Measurements from ENCODE around the gene GALR3. TPM values are rescaled to one million over a fixed set of nuclear protein-coding genes. Genes with fewer than 3 reads are reported as not detected.
A peak's percentile ranks its signal among the peaks of the same experiment; 100 is the strongest.

GALR3 gene
- total RNA-seq, 1 donor from 2014 or later = not detected

DNA sequence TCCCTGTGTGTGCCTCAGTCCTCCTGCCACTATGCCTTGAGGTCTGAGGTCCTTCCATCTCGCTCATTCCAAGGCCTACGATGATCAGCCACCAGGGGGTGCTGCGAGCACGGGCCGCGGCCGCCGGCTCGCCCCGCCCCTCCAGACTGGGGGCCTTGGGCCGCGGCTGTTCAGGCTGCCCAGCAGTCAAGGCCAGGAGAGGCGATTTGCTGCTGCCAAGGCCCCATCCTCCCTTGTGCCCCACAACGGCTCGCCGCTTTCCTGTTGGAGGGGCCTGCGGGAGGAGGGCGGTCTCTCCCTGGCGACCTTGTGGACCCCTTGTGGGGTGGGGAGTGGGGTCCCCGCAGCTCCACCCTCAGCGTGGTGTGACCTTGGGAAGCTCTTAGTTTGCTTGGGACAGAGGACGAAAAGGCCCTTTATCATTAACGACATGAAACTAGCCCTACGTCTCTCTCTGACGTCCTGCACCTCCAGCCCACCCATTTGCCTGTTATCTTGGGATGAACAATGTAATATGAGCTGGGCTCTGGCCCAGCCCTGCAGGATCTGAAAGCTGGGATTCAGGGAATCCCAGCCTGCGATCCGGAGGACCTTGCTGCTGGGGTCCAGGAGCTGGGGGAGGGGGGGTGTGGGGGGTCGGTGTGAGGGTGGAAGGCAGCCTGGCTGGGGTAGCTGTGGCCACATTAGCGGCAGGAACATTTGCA, 5.3 kb upstream of the GALR3 start:
- intact Hi-C loops (cut with micrococcal nuclease) = loop anchor here (2.0 kb wide), 1 partner anchor 45 kb away; no protein-coding TSS in a partner anchor
- ATAC-seq (peak; percentile 93), DNase-seq (peak; percentile 91)

DNA sequence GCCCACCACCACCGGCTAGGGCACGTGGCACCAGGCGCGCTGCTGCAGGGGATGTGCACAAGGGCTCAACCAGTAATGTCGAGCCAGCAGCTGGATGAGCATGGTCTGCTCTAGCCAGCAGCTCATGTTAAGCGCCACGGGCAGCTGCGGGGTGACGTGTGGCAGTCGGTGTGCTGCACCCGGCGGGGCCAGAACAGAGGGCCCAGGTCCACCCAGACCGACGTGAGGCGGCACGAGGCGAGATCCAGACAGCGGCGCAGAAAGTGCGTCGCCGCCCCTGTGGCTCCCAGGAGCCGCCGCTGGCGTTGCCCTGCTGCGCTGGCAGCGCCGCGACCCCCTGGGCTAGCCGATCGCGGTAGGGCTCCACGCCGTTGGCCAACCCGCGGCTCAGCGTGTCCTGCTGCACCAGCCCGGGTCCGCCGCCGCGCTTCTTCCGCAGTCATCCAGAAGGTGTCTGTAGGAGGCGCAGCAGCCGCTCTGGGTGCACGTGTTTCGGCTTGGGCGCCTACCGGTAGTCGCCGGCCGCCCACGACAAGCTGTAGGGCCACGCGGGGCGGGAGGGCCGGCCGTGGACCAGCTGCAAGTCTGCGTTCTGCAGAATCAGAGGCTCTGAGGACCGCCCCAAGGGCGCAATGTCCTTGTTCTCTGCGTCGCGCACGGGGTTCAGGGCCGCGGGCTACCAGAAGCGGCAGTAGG, 4.6 kb upstream of the GALR3 start:
- intact Hi-C loops (cut with micrococcal nuclease) = loop anchor here (2.0 kb wide), 1 partner anchor 44 kb away; no protein-coding TSS in a partner anchor
- DNase-seq (peak; percentile 78), ATAC-seq (peak; percentile 65)

DNA sequence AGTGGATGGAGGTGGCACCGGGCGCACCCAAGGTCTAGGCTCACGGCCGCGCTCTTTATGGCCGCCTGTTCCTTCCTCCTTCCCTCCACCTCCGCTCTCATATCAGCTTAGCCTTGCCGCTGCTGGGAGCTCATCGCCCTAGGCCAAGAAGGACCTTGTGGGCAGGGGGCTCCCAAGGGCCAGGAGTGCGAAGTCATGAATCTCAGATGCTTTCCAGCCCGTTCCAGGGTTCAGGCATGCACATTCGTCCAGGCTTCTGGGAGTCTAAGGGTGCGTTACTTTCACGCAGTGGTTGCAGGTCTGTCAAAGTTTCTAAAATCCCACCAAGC, 4.1 kb upstream of the GALR3 start:
- intact Hi-C loops (cut with micrococcal nuclease) = loop anchor here (2.0 kb wide), 1 partner anchor 44 kb away; no protein-coding TSS in a partner anchor
- ATAC-seq = no peak
- DNase-seq = no peak

DNA sequence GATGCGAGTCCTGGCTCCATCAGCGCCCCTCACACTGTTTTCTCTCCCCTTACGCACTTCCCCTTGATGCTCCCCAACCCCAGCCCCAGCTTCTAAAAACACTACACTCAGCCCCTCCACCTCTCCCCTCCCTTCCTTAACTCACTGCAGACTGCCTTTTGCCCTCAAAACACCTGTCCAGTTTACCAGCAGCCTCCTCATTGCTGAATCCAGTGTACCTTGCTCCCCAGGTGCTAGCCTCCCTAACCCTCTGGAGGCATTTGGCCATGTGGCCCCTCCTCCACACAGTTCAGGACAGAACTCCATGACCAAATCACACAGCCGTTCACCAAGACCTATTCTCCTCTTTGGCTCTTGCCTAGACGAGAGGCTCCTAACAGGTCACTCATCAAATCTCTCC, 2.8 kb upstream of the GALR3 start:
- no peak for ATAC-seq
- no peak for DNase-seq
- intact Hi-C loops (cut with micrococcal nuclease) = no loop called here

DNA sequence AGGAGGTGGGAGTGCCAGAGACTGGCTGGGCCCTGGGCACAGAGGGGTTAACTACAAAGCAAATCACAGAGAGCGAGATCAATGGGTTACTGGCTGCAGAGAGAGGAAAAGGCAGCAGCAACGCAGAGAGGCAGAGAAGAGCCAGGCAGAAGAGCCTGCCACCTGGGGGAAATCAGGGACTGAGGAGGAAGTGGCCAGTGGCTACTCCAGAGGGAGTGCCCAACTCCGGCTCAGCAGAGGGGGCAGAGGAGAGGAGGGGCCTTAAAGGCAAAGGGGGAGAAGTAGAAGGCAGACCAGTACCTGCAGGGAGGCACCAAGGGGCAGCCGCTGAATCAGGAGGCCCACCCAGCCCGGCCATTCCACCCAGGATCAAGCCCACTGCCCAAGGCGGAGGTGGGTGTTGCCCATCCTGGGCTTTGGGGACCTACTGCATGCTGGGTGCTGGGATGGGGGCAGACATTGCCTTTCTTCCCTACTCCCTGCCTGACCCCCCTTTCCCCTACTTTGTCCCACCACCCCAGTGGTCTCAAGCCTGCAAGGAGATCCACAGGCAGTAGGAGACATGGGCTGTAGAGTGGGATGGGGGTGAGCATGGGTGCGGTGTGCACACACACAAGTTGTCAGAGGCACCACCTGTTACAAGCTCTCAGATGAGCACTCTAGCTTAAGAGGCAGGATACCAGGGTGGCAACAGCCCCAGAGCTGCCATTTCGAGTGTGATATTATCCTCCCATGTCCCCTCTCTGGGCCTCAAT, 926 bp upstream of the GALR3 start:
- ATAC-seq (no peak), DNase-seq (no peak)
- intact Hi-C loops (cut with micrococcal nuclease) = no loop called here

DNA sequence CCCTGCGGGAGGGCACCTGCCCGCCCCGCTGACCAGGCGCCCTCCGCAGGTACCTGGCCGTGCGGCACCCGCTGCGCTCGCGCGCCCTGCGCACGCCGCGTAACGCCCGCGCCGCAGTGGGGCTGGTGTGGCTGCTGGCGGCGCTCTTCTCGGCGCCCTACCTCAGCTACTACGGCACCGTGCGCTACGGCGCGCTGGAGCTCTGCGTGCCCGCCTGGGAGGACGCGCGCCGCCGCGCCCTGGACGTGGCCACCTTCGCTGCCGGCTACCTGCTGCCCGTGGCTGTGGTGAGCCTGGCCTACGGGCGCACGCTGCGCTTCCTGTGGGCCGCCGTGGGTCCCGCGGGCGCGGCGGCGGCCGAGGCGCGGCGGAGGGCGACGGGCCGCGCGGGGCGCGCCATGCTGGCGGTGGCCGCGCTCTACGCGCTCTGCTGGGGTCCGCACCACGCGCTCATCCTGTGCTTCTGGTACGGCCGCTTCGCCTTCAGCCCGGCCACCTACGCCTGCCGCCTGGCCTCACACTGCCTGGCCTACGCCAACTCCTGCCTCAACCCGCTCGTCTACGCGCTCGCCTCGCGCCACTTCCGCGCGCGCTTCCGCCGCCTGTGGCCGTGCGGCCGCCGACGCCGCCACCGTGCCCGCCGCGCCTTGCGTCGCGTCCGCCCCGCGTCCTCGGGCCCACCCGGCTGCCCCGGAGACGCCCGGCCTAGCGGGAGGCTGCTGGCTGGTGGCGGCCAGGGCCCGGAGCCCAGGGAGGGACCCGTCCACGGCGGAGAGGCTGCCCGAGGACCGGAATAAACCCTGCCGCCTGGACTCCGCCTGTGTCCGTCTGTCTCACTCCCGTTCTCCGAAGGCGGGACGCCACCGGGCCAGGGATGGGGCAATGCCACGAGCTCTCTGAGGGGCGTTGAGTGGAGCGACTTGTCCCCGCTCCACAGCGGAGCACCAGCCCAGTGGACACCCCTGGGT, 1.8 kb downstream of the GALR3 start:
- intact Hi-C loops (cut with micrococcal nuclease) = no loop called here
- DNase-seq (no peak), ATAC-seq (peak; percentile 11)

DNA sequence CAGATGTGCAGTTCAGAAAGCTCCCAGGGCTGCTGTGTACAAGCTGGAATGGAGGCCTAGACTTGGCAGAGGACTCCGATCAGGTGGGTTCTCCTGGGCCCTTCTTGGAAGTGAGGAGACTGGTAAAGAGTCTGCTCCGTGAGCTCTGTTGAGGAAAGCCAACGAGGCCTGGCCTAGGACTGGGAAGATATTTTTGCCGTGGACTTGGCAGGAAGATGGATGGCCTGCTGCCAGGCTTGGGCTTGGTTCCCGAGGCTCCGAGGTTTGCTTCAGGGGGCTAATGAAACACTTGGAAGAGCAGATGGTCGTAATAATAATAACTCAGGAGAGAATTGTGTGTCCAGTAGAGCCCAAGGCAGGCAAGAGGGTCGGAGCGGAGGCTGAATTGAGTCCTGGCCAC, 3.9 kb downstream of the GALR3 start:
- intact Hi-C loops (cut with micrococcal nuclease) = no loop called here
- DNase-seq (peak; percentile 83), ATAC-seq (peak; percentile 84)

DNA sequence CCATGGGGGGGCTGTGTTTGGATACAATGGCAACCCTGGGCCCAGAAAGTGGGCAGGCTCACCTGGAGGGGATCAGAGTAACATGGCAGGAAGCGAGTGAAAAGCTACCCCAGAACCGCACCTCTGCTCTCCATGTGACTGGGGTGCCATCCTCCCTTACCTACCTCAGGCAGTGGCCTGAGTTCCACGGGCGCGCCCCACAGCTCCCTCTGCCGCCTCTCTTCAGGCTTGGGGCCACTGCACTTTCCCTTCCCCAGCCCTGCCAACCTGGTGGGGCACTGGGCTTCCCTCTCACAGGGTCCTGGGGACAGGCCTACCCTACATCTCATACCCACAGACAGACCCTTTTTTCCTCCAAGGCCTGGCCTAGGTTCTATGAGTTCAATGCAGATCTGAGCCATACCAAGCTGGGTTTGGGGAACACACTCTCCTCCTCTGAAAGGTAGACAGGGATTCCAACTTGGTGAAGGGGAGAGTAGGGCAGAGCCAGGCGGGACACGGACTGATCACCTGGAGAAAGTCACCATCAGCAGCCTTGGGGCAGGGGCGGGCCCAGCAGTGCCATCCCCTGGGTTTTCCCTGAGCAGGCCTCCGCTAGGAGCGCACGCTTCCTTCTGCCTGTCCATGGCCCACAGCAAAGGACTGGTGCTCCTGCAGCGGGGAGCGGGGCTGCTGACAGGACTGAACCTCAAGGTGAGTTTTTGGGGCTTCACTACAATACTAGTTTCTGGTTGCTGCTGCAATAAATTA, 7.1 kb downstream of the GALR3 start:
- no peak for DNase-seq
- ATAC-seq = no peak
- intact Hi-C loops (cut with micrococcal nuclease) = no loop called here

DNA sequence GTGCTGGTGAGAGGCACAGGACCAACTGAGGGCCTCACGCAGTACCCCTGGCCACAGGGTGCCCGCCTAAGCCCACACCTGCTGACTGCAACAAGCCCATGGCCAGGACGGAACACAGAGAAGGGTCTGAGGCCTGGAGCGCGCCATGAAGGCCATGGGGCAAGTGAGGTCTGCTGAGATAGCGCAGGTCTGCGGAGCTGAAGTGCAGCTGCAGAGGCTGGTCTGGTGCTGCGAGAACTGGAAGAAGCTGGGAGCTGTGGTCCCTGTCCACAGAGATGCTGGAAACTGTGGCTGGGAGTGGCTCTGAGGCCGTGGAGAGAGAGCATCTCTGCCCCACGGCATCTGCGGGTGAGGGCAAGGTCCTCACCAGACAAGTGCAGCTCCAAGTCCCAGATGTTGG, 8.3 kb downstream of the GALR3 start:
- DNase-seq = no peak
- intact Hi-C loops (cut with micrococcal nuclease) = no loop called here
- ATAC-seq = no peak

DNA sequence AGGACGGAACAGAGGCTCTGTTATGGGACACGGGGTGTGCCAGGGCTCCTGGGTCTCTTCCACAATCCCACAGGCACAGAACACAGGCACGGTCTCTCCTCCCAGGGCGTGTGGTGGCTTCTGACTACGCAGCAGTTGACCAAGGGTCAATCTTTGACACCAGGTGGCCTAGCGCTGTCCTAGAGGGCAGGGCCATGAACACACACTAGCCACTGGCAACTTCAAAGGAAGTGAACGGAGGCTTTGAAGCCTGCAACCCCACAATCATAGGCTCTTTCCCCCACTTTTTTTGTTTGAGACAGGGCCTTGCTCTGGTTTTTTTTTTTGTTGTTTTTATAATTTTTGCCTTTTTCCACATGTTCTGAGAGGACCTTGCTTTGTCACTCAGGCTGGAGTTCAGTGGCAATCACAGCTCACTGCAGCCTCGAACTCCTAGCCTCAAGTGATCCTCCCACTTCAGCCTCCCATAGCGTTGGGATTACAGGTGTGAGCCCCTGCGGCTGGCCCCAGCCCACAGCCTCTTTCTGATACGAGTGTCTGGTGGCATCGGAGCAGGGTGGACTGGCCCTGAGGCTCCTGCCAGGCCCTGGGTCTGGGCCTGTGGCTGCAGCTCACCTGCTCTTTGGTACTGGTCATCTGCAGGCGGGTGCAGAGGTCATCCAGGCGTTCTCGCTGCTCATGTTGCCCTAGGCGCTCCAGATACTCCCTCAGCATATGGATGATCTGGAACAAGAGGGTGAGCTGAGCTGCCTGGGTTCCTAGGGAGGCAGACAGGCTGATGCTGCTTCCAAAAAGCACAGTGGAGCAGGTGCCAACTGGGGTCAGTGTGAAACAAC, 9.1 kb downstream of the GALR3 start:
- DNase-seq = no peak
- intact Hi-C loops (cut with micrococcal nuclease) = no loop called here
- no peak for ATAC-seq

DNA sequence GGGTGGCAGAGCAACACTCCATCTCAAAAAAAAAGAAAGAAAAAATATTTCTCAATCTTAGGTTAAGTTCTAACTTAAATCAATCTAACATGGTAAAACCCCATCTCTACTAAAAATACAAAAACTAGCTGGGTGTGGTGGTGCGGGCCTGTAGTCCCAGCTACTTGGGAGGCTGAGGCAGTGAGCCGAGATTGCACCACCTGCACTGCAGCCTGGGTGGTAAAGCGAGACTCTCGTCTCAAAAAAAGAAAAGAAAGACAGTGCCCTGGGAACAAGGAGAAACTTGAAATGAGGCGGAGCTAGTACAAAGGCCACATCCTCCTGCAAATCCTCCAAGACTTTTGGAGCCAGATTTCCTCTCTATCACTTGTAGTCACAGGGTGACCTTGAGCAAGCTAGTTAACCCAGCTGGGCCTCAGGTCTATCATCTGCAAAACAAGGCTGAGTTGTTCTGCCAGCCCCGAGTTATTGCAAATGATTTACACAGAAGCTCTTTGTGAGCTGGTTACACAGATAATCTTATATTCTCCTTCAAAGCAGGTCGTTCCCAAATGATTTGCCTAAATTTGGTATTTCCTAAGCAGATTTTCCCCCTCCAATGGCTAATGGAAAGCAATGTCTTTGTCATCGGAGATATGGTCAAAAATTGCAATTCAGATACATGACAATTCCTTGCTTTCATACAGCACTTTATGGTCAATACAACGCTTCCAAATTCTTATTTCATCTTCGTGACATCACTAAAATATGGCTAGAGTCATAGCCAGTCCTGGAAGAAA, 19.0 kb downstream of the GALR3 start:
- intact Hi-C loops (cut with micrococcal nuclease) = no loop called here
- ATAC-seq = no peak
- no peak for DNase-seq

DNA sequence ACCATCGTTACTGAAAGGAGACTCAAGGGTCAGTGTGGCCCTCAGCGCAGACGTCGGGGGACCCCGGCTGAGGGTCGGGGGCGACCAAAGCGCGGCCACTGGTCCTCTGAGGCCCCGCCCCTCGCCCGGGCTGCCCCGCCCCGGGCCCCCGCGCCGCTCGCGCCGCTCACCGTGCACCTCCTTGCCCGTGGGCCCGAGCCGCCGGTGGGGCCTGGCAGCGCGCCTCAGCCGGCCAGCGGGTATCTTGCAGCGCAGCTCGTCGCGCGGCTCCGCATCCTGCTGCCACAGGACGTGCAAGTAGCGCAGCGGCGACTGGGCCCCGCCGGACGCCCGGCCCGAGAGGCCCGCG, 20.5 kb downstream of the GALR3 start:
- DNase-seq (no peak), ATAC-seq (peak; percentile 69)
- intact Hi-C loops (cut with micrococcal nuclease) = no loop called here

DNA sequence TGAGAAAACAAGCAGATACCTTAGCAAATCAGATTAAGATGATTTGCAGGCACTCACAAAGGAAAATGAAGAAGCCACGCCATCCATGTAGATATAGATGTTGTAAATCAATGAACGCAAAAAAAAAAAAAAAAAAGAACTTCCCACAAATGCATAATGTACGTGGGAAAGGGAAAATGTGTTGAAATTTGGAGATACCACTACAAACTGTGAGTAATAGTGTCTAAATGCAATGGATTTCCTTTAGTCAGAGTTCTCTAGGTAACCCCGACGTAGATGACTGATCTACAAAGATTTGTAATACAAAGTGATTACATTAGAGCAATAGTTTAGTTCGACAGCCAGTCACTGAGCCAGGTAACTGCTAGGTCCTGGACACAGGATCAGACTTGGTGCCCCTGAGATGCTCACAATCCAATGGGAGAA, 21.7 kb downstream of the GALR3 start:
- no peak for ATAC-seq
- intact Hi-C loops (cut with micrococcal nuclease) = no loop called here
- DNase-seq = no peak

DNA sequence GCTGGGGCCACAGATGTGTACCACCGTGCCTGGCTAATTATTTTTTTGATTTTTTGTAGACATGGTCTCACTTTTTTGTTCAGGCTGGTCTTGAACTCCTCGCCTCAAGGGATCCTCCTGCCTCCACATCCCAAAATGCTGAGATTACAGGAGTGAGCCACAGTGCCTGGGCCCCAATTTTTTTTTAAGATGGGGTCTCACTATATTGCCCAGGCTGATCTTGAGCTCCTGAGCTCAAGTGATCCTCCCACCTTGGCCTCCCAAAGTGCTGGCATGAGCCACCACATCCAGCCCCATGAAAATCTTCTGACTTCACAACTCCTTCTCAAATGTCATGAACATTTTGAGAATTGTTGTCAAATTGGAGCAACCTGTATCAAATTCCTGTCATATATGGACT, 23.3 kb downstream of the GALR3 start:
- no peak for DNase-seq
- intact Hi-C loops (cut with micrococcal nuclease) = no loop called here
- no peak for ATAC-seq

DNA sequence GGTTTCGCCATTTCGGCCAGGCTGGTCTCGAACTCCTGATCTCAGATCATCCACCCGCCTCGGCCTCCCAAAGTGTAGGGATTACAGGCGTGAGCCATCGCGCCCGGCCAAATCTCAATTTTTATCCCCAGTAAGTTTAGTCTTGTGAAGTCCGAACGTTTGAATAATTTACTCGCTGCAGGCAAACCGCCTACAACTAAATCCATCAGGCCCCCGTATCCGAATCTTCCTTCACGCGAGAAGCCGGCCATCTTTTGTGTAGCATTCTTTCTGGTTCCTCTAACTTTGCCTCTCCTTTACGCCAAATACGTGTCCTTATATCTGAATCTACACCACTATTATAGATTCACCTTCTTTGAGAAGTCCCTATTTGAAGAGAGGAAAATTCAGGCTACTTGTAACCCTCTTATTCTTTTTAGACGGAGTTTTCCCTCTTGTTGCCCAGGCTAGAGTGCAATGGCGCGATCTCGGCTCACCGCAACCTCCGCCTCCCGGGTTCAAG, 25.5 kb downstream of the GALR3 start:
- ATAC-seq = no peak
- no peak for DNase-seq
- intact Hi-C loops (cut with micrococcal nuclease) = no loop called here

DNA sequence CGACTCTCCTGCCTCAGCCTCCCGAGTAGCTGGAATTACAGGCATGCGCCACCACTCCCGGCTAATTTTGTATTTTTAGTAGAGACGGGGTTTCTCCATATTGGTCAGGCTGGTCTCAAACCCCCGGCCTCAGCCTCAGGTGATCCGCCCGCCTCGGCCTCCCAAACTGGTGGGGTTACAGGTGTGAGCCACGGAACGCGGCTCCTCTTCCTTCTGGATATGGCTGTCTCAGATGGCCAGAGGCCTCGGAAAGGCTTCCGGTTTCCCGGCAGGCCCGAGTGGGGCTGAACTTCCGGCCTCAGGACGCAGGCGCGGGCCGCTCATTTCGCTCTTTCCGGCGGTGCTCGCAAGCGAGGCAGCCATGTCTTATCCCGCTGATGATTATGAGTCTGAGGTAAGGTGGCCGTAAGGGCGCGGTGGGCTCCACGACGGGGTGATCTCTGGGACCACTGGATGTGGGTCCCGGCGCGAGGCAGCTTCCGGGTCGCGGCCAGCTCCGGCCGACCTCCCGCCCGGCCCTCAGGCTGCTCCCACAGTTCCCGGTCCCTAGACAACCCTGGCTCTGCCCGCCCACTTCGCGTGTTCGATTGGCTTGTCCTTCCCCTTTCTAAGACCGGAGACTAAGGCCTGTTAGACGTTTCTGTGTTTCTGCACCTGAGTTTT, 26.0 kb downstream of the GALR3 start, which contains the start of gene EIF3L:
TSS of gene EIF3L (plus strand) at position 331 of the 663 bp plus-strand sequence. CDS start at position 362, 31 bp downstream.
- peak; percentile 93 for DNase-seq
- intact Hi-C loops (cut with micrococcal nuclease) = no loop called here
- peak; percentile 89 for ATAC-seq
